Measurements from ENCODE around the gene RNF144B.
"Not testable (repeated sequence)": the region's sequence is repeated elsewhere in the genome, so short reads cannot be mapped to it uniquely, and the experiment has no call there.

GRCh38 chr6:18398225-18398624 lies 11.1 kb downstream of the RNF144B start:
- not testable (repeated sequence) for TF ChIP-seq POLR2AphosphoS5 (IDR thresholded peaks at IDR 0.05; ENCODE audit: low read length); NFXL1 (IDR thresholded peaks at IDR 0.05; ENCODE audit: borderline replicate concordance); ZNF274 (IDR thresholded peaks at IDR 0.05; ENCODE audit: insufficient read depth, insufficient read length); EZH2 (IDR thresholded peaks at IDR 0.05; ENCODE audit: borderline replicate concordance, control insufficient read depth, low read depth, low read length); EED (IDR thresholded peaks at IDR 0.05; ENCODE audit: low read depth); CREB1 (IDR thresholded peaks at IDR 0.05; ENCODE audit: low read depth); TAF1 (IDR thresholded peaks at IDR 0.05; ENCODE audit: borderline replicate concordance, low read depth, low read length); FOXM1 (IDR thresholded peaks at IDR 0.05; ENCODE audit: low read depth, low read length); ZBTB11 (CRISPR knock-in tag; IDR thresholded peaks at IDR 0.05); POLR2A (IDR thresholded peaks at IDR 0.05; ENCODE audit: low read depth, low read length); MAX (IDR thresholded peaks at IDR 0.05; ENCODE audit: low read depth, low read length)
- TF ChIP-seq, protein P1, sequence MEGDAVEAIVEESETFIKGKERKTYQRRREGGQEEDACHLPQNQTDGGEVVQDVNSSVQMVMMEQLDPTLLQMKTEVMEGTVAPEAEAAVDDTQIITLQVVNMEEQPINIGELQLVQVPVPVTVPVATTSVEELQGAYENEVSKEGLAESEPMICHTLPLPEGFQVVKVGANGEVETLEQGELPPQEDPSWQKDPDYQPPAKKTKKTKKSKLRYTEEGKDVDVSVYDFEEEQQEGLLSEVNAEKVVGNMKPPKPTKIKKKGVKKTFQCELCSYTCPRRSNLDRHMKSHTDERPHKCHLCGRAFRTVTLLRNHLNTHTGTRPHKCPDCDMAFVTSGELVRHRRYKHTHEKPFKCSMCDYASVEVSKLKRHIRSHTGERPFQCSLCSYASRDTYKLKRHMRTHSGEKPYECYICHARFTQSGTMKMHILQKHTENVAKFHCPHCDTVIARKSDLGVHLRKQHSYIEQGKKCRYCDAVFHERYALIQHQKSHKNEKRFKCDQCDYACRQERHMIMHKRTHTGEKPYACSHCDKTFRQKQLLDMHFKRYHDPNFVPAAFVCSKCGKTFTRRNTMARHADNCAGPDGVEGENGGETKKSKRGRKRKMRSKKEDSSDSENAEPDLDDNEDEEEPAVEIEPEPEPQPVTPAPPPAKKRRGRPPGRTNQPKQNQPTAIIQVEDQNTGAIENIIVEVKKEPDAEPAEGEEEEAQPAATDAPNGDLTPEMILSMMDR (IDR thresholded peaks at IDR 0.05 in 2 of 3, conservative IDR thresholded peaks at IDR 0.05 in 1 of 3; ENCODE audit: control insufficient read depth in 2 of 3, extremely low read depth in 1 of 3, insufficient read depth in 1 of 3, low read depth in 3 of 3, low read length in 3 of 3), result not testable (repeated sequence)
- TF ChIP-seq, protein P2, sequence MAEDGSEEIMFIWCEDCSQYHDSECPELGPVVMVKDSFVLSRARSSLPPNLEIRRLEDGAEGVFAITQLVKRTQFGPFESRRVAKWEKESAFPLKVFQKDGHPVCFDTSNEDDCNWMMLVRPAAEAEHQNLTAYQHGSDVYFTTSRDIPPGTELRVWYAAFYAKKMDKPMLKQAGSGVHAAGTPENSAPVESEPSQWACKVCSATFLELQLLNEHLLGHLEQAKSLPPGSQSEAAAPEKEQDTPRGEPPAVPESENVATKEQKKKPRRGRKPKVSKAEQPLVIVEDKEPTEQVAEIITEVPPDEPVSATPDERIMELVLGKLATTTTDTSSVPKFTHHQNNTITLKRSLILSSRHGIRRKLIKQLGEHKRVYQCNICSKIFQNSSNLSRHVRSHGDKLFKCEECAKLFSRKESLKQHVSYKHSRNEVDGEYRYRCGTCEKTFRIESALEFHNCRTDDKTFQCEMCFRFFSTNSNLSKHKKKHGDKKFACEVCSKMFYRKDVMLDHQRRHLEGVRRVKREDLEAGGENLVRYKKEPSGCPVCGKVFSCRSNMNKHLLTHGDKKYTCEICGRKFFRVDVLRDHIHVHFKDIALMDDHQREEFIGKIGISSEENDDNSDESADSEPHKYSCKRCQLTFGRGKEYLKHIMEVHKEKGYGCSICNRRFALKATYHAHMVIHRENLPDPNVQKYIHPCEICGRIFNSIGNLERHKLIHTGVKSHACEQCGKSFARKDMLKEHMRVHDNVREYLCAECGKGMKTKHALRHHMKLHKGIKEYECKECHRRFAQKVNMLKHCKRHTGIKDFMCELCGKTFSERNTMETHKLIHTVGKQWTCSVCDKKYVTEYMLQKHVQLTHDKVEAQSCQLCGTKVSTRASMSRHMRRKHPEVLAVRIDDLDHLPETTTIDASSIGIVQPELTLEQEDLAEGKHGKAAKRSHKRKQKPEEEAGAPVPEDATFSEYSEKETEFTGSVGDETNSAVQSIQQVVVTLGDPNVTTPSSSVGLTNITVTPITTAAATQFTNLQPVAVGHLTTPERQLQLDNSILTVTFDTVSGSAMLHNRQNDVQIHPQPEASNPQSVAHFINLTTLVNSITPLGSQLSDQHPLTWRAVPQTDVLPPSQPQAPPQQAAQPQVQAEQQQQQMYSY (CRISPR knock-in tag; IDR thresholded peaks at IDR 0.05), result not testable (repeated sequence)
